ENCODE measurements around the gene PINLYP.

DNA sequence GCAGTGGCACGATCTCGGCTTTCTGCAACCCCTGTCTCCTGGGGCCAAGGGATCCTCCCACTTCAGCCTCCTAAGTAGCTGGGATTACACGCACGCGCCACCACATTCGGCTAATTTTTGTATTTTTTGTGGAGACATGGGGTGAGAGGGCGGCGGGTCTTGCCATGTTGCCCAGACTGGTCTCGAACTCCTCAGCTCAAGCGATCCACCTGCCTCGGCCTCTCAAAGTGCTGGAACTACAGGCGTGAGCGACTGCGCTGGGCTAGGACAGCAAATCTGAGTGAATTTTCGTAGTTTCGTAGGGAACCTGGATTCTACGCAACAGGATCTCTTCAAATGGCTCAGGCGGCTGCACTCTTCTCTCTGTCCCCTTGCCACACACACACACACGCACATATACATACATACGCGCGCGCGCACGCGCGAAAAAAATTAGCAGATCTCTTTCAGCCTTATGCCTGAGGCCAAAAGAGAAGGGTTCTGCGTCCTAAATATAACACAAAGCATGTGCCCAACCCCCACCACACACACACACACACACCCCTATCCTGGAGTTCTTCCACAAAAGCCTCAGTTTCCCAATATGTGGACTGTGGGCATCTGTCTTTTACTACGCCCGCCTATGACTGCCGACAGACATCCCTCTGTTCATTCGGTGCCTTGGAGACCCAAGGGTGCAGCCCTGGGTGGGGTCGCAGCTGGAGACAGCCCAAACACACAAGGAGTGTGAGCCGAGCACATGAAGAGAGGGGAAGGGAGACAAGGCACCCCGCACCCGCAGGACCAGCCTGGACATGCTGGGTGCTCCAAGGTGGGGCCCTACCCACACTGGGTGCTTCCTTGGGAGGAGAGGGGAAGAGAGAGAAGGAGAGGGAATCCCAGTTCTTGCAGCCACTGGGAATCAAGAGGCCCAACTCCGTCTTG, 616 bp downstream of the PINLYP start:
- TF ChIP-seq, protein P1, sequence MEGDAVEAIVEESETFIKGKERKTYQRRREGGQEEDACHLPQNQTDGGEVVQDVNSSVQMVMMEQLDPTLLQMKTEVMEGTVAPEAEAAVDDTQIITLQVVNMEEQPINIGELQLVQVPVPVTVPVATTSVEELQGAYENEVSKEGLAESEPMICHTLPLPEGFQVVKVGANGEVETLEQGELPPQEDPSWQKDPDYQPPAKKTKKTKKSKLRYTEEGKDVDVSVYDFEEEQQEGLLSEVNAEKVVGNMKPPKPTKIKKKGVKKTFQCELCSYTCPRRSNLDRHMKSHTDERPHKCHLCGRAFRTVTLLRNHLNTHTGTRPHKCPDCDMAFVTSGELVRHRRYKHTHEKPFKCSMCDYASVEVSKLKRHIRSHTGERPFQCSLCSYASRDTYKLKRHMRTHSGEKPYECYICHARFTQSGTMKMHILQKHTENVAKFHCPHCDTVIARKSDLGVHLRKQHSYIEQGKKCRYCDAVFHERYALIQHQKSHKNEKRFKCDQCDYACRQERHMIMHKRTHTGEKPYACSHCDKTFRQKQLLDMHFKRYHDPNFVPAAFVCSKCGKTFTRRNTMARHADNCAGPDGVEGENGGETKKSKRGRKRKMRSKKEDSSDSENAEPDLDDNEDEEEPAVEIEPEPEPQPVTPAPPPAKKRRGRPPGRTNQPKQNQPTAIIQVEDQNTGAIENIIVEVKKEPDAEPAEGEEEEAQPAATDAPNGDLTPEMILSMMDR (IDR thresholded peaks at IDR 0.05), result no peak
- TF ChIP-seq EP300 (IDR thresholded peaks at IDR 0.05; ENCODE audit: low read depth) (no peak), POLR2A (IDR thresholded peaks at IDR 0.05) (no peak), POLR2AphosphoS5 (IDR thresholded peaks at IDR 0.05) (no peak)

Data from transverse colon (tissue), 4 donors.